ENCODE measurements around the gene RGP1.

DNA sequence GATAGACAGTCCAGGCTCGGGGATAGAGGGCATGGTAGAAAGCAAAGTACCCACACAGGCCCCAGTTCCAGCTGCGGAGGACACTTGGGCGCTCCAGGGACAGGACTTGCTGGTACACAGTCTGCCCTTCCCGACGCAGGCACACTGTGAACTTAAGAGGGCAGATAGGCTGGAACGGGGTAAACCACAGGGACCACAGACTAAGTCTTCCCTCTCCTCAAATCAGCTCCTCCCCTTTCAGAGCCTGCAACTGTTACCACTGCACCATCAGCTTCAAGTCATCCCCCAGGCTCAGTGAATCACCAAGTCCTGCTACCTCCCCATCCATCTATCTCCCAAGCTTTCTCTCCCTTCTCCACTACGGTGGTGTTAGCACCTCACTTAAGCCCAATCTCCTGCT is 7.3 kb upstream of the RGP1 start:
- no peak for TF ChIP-seq POLR2A (IDR thresholded peaks at IDR 0.05; ENCODE audit: low read depth, low read length)
- TF ChIP-seq POLR2AphosphoS5 (IDR thresholded peaks at IDR 0.05; ENCODE audit: low read depth, low read length) = no peak
- no peak for TF ChIP-seq SPI1 (IDR thresholded peaks at IDR 0.05; ENCODE audit: low read depth, low read length)
- TF ChIP-seq TAF1 (IDR thresholded peaks at IDR 0.05; ENCODE audit: low read depth, low read length) = no peak
- TF ChIP-seq PAX5 (IDR thresholded peaks at IDR 0.05; ENCODE audit: insufficient read depth, low read length, severe bottlenecking) = no peak
